ENCODE results near the gene NAT16.

The NAT16 gene

GRCh38 chr7:101151908-101152651 is 28.0 kb downstream of the NAT16 start:
- no peak for DNase-seq (ENCODE audit: low spot score)
- no peak for TF ChIP-seq CTCF (IDR thresholded peaks at IDR 0.05; ENCODE audit: extremely low read depth, missing control alignments)

DNA sequence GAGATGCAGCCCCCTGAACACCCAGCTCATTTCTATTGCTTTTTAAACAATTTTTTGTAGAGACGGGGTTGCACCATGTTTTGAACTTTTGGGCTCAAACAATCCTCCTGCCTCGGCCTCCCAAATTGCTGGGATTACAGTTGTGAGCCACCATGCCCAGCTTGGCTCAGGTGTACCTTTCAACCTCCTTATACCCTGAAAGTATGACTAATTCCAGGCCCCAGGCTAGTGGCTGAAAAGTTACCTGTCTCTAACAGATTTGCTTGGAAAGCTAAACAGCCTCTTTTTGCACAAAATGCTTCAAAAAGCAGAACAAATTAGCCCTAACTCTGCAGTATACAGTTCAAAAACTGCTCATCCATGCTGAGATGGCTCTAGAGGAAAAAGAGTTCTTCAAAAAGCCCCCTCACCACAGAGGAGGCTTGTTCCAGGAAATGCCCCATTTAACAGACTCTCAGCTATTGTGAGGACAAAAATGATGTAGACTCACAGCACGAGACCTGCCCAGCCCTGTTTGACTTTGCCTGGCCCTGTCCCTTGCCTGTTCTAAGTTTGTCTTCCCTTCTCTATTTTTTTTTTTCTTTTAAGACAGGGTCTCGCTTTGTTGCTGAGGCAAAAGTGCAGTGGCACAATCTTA is 39.2 kb downstream of the NAT16 start:
- TF ChIP-seq CTCF (IDR thresholded peaks at IDR 0.05; ENCODE audit: extremely low read depth, missing control alignments), result no peak
- no peak for DNase-seq (ENCODE audit: low spot score)

GRCh38 chr7:101140339-101140699 is 39.8 kb downstream of the NAT16 start:
- no peak for DNase-seq (ENCODE audit: low spot score)
- no peak for TF ChIP-seq CTCF (IDR thresholded peaks at IDR 0.05; ENCODE audit: extremely low read depth, missing control alignments)

DNA sequence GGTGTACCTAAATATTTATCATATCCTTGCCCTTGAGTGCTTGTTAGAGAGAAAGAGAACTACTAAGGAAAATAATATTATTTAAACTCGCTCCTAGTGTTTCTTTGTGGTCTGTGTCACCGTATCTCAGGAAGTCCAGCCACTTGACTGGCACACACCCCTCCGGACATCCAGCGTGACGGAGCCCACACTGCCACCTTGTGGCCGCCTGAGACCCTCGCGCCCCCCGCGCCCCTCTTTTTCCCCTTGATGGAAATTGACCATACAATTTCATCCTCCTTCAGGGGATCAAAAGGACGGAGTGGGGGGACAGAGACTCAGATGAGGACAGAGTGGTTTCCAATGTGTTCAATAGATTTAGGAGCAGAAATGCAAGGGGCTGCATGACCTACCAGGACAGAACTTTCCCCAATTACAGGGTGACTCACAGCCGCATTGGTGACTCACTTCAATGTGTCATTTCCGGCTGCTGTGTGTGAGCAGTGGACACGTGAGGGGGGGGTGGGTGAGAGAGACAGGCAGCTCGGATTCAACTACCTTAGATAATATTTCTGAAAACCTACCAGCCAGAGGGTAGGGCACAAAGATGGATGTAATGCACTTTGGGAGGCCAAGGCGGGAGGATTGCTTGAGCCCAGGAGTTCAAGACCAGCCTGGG is 41.8 kb downstream of the NAT16 start:
- TF ChIP-seq CTCF (IDR thresholded peaks at IDR 0.05; ENCODE audit: extremely low read depth, missing control alignments), result peak; percentile 29
- peak; percentile 72 for DNase-seq (ENCODE audit: low spot score)

DNA sequence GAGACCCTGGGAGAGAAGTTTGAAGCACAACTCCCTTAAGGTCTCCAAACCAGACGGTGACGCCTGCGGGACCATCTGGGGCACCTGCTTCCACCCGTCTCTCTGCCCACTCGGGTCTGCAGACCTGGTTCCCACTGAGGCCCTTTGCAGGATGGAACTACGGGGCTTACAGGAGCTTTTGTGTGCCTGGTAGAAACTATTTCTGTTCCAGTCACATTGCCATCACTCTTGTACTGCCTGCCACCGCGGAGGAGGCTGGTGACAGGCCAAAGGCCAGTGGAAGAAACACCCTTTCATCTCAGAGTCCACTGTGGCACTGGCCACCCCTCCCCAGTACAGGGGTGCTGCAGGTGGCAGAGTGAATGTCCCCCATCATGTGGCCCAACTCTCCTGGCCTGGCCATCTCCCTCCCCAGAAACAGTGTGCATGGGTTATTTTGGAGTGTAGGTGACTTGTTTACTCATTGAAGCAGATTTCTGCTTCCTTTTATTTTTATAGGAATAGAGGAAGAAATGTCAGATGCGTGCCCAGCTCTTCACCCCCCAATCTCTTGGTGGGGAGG is 42.4 kb downstream of the NAT16 start:
- no peak for TF ChIP-seq CTCF (IDR thresholded peaks at IDR 0.05; ENCODE audit: extremely low read depth, missing control alignments)
- no peak for DNase-seq (ENCODE audit: low spot score)

GRCh38 chr7:101134399-101134980 is 45.6 kb downstream of the NAT16 start:
- TF ChIP-seq CTCF (IDR thresholded peaks at IDR 0.05; ENCODE audit: extremely low read depth, missing control alignments), result no peak
- no peak for DNase-seq (ENCODE audit: low spot score)
